HUES64 (cell line): Measurements from ENCODE around the gene ITGB7.
"Not testable (repeated sequence)": the region's sequence is repeated elsewhere in the genome, so short reads cannot be mapped to it uniquely, and the experiment has no call there.

ENCODE experiments used
- H3K27ac ChIP-seq: 2 replicates; pipeline ENCODE4 v1.7.0; 2013; ENCODE audit warnings: low read depth, low read length, inconsistent platforms
- H3K27me3 ChIP-seq: 2 replicates; pipeline ENCODE4 v1.6.1; 2013; ENCODE audit warnings: mild to moderate bottlenecking, low read length; ENCODE audit not compliant: insufficient read depth
- H3K36me3 ChIP-seq: 2 replicates; pipeline ENCODE4 v1.6.1; 2013; ENCODE audit warnings: mild to moderate bottlenecking, low read length; ENCODE audit not compliant: insufficient read depth
- H3K4me1 ChIP-seq: 2 replicates; pipeline ENCODE4 v1.6.1; 2013; ENCODE audit warnings: mild to moderate bottlenecking, low read length, moderate library complexity; ENCODE audit not compliant: insufficient read depth
- H3K4me3 ChIP-seq: 2 replicates; pipeline ENCODE4 v1.5.1; 2013; ENCODE audit warnings: mild to moderate bottlenecking, low read length, moderate library complexity
- H3K9ac ChIP-seq: 2 replicates; pipeline ENCODE4 v1.6.1; 2013; ENCODE audit warnings: mild to moderate bottlenecking, low read depth, low read length
- H3K9me3 ChIP-seq: 2 replicates; pipeline ENCODE4 v1.6.1; 2013; ENCODE audit warnings: low read depth, low read length; ENCODE audit not compliant: insufficient read depth
- WGBS: fragments of 150-250, 120-280 bp; methylation state at CpG from one replicate; pipeline ENCODE4 v1.1.7; 2013; ENCODE audit warnings: missing lambda C conversion rate; 5-methylcytosine and 5-hydroxymethylcytosine counted together

Gene ITGB7

DNA sequence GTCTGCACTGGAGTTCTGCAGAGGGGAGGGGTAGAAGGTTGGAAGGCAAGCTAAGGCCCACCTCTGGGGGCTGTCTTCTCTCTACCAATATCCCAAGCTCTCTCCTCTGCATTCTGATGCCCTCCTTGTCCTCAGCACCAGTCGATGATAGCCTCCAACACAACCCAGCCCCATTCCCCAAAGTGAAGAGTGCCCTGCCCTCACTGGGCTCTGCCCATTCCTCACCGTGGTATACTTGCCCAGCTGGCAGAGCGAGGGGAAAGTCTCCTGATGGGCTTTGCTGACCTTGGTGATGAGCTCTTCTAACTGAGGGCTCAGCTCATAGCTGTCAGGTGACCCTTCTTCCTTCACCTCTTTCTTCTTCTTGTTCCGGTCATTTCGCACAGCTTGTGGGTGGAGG lies 7.2 kb upstream of the ITGB7 start:
- WGBS = 80% methylated on average over 5 of the region's 5 CpGs
- peaks cover 34% of the 10 kb centered on the region for H3K4me1 ChIP-seq
- peaks cover 4% of the 10 kb centered on the region for H3K27me3 ChIP-seq
- H3K9me3 ChIP-seq = no peaks in the 10 kb centered on the region
- no peak overlapping the region for H3K4me3 ChIP-seq
- H3K36me3 ChIP-seq = peaks cover 41% of the 10 kb centered on the region
- H3K27ac ChIP-seq = no peak overlapping the region
- H3K9ac ChIP-seq = no peak overlapping the region

DNA sequence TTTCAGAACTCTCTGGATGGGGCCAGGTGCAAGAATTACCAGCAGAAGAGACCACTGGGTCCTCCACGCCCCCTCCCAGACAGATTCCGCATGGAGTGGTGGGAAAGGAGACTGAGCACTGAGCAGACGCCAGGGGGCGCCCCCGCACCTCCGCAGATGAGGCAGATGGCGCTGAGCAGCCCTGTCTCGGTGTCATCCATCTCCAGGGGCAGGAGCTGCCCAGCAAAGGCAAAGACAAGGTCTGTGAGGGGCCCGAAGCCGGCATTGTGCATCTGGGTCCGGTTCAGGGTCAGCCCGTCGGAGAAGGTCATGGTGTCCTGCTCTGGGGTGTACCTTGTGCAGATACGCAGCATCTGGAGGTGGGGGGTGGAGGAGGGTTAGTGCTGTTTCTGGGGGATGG lies 6.3 kb upstream of the ITGB7 start:
- no peak overlapping the region for H3K9ac ChIP-seq
- H3K27me3 ChIP-seq = no peaks in the 10 kb centered on the region
- peaks cover 32% of the 10 kb centered on the region for H3K4me1 ChIP-seq

DNA sequence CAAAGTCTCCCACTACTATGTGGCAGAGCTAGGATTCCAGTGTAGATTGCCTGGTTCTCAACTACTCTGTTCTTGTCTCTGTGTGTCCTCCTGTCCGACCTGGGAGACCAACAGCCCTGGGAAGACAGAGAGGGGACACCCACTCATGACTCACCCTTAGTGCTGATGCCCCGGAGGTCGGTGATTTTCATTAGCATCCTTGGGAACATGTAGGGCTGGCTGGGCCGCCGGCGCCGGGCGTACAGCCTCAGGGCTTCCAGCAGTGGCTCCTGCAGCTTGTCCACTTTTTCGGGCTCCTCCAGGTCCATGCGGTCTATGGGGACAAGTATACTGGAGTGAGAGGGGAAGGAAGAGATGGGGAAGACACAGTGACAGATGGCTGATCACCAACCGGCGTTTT lies 5.9 kb upstream of the ITGB7 start:
- H3K27ac ChIP-seq = no peak overlapping the region
- 63% methylated on average over 12 of the region's 12 CpGs for WGBS

More for the DNA sequence above, 6.3 kb upstream of the ITGB7 start:
- WGBS = 17% methylated on average over 14 of the region's 14 CpGs
- no peaks in the 10 kb centered on the region for H3K9me3 ChIP-seq
- H3K4me3 ChIP-seq = no peak overlapping the region
- H3K27ac ChIP-seq = no peak overlapping the region
- peaks cover 41% of the 10 kb centered on the region for H3K36me3 ChIP-seq

DNA sequence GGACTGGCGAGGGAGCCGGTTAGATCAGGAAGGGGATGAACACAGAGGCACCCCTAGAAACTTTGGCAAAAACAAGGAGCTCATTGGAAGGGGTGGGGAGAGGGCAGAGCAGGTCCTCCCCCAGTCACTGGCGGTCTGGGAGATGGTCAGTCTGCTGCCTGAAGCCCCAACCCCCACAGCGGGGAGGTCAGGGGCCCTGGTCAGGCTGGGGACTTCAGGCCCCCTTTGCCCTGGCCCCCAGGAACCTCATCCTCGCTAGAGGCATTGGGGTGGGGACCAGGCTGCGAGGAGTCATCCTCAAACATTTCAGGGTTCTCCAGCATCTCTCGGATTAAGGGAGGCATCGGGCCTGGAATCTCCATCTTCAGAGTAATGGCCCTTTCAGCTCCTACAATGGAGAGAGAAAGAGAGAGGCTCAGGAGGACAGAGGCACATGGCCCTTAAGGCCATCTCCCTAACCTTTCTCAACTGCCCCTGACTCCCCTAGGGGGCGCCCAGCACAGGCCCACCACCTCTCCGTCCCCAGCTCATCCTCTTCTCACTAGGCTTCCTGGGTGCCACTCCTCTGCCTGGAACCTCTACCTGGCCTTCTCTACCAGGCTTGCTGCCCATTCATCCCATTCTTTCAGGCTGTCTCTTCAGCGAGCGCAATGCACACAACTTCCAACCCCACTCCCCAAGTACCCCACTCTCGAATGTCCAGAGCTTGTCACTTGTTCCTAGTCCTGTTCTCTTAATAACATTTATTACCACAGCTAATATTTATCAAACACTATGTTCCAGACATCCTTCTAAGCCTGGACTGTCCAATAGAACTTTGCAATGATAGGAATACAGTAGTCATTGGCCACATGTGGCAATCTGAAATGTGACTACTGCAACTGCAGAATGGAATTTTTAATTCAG lies 4.7 kb upstream of the ITGB7 start:
- H3K9me3 ChIP-seq = no peaks in the 10 kb centered on the region
- H3K27ac ChIP-seq = no peak overlapping the region
- H3K9ac ChIP-seq = no peak overlapping the region
- H3K27me3 ChIP-seq = no peaks in the 10 kb centered on the region
- no peak overlapping the region for H3K4me3 ChIP-seq
- peaks cover 41% of the 10 kb centered on the region for H3K36me3 ChIP-seq
- peaks cover 25% of the 10 kb centered on the region for H3K4me1 ChIP-seq
- WGBS = 86% methylated on average over 13 of the region's 13 CpGs

More for the DNA sequence above, 5.9 kb upstream of the ITGB7 start:
- no peaks in the 10 kb centered on the region for H3K9me3 ChIP-seq
- no peak overlapping the region for H3K9ac ChIP-seq
- peaks cover 41% of the 10 kb centered on the region for H3K36me3 ChIP-seq
- peaks cover 27% of the 10 kb centered on the region for H3K4me1 ChIP-seq
- no peak overlapping the region for H3K4me3 ChIP-seq
- no peaks in the 10 kb centered on the region for H3K27me3 ChIP-seq

DNA sequence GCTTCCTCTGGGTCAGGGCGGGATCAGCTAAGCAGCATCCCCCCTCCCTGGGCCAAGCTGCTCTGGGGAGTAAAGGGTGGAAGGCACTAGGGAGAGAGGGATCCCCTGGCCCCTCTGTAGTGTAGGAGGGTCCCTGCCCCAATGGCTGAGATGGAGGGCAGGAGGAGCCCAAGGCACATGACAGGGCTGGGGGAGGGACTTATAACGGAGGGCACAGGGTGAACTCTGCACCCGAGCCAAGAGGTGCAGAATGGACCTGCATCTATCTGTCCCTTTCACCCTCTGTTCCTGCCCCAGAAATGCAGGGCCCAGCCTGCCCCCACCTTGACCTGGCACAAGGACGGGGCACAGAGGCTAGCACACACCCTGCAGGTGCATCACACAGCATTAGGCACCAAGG lies 3.8 kb upstream of the ITGB7 start:
- H3K9me3 ChIP-seq = no peaks in the 10 kb centered on the region
- peaks cover 41% of the 10 kb centered on the region for H3K36me3 ChIP-seq
- H3K9ac ChIP-seq = no peak overlapping the region
- peaks cover 17% of the 10 kb centered on the region for H3K4me1 ChIP-seq
- 95% methylated on average over 4 of the region's 4 CpGs for WGBS
- no peaks in the 10 kb centered on the region for H3K27me3 ChIP-seq
- H3K27ac ChIP-seq = no peak overlapping the region
- no peak overlapping the region for H3K4me3 ChIP-seq

DNA sequence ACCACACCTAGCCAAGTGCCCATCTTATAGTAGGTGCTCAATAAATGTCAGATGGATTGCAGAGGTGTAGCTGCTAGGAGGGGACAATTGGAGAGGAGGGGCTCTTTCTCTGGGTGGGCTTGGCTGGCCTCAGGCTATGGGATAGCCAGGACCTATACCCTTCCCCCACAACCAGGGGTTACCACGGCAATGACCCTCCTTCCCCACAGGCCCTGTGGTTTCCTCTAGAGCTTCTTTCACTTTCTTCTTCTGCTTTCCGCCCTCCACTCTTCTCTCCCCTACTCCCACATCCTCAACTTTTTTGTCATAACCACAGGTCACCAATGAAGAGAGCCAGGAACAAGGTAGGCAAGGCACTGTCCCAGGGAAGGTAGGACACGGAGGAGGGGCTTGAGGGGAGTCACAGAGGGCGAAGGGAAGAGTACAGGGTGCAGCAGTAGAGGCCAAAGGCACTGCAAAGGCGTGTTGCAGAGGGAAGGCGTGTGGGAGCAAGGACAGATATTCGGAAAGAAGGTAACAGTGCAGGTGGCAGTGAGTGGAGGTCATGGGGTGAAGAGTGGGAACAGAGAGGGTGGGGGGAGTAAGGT lies 1.9 kb upstream of the ITGB7 start:
- Histone ChIP-seq H3K9me3 (no peaks in the 10 kb centered on the region), H3K4me3 (no peak overlapping the region), H3K36me3 (peaks cover 34% of the 10 kb centered on the region), H3K27me3 (no peaks in the 10 kb centered on the region), H3K9ac (no peak overlapping the region), H3K27ac (no peak overlapping the region), H3K4me1 (peaks cover 3% of the 10 kb centered on the region; the same call in 1 of the 2 replicates)
- WGBS = 81% methylated on average over 7 of the region's 7 CpGs

DNA sequence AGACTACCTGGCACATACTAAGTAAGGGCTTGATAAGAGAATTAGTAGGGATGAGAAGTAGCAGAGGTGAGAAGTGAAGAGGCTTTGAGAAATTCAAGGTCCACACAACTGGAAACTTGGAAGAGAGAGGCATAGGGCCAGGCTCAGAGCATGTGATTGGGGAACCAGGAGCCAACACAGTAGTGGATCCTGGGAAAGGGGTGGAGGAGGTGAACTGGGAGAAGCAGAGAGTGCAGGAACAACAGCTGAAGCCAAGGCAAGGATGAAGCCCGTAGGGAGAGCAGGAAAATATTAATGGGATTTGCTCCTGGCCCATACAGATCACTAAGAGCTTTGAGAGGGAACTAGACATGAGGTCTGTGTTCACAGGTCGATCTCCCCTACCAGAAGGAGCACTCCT lies 1.4 kb upstream of the ITGB7 start:
- Histone ChIP-seq H3K27me3 (no peaks in the 10 kb centered on the region), H3K27ac (no peak overlapping the region), H3K4me1 (no peaks in the 10 kb centered on the region), H3K9me3 (no peaks in the 10 kb centered on the region), H3K4me3 (no peak overlapping the region), H3K36me3 (peaks cover 31% of the 10 kb centered on the region), H3K9ac (no peak overlapping the region)
- WGBS = 84% methylated on average over 2 of the region's 2 CpGs

DNA sequence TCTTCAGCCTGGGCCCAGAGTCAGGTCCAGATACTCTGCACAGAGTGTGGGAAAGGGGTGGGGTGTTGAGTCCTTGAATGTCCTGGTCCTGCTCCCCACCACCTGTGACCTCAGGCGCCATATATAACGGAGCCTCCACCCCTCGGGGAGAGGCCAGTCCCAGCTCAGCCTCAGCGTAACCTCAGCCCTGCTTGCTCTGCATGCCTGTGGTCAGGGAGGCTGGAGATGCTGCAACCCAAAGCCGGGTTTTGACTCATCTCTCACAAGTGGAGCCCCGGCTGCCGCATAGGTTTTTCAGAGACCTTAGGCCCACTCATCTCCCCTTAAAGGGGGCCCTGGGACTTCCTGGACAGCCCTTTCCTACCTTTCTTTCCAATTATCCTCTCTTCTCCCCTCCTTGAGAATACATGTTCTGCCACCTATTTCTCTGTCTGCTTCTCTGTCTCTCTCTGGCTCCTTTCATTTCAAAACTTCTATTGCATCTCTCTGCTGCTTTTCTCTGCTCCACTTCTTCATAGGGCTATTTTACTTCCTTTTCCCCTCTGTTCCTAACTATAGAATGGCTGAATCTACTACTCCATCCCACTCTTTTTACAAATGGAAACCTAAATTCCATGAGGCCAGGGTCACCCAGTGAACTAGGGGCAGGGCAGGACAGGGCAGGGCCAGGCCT lies 1.2 kb downstream of the ITGB7 start:
- Histone ChIP-seq H3K27ac (no peak overlapping the region), H3K27me3 (no peaks in the 10 kb centered on the region), H3K9me3 (no peaks in the 10 kb centered on the region), H3K9ac (no peak overlapping the region), H3K4me3 (no peak overlapping the region), H3K4me1 (no peaks in the 10 kb centered on the region), H3K36me3 (peaks cover 8% of the 10 kb centered on the region)
- WGBS = 86% methylated on average over 7 of the region's 7 CpGs

DNA sequence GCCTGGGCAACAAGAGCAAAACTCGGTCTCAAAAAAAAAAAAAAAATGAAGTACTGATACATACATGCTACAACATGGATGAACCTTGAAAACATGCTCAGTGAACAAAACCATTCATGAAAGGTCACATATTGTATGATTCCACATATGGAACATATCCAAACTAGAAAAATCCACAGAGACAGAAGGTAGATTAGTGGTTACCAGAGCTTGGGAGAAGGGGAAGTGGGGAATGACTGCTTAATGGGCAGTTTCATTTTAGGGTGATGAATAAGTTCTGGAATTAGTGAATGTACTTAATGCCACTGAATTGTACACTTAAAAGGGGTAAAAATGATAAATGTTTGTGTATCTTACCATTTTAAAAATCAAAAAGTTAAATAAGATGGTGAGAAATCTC lies 2.7 kb downstream of the ITGB7 start:
- no peak overlapping the region for H3K27ac ChIP-seq
- H3K4me1 ChIP-seq = no peaks in the 10 kb centered on the region
- H3K36me3 ChIP-seq = no peaks in the 10 kb centered on the region
- H3K9me3 ChIP-seq = no peaks in the 10 kb centered on the region
- 100% methylated on average over 1 of the region's 1 CpG for WGBS
- H3K27me3 ChIP-seq = peaks cover 6% of the 10 kb centered on the region; the same call in 1 of the 2 replicates
- no peak overlapping the region for H3K9ac ChIP-seq
- no peak overlapping the region for H3K4me3 ChIP-seq

DNA sequence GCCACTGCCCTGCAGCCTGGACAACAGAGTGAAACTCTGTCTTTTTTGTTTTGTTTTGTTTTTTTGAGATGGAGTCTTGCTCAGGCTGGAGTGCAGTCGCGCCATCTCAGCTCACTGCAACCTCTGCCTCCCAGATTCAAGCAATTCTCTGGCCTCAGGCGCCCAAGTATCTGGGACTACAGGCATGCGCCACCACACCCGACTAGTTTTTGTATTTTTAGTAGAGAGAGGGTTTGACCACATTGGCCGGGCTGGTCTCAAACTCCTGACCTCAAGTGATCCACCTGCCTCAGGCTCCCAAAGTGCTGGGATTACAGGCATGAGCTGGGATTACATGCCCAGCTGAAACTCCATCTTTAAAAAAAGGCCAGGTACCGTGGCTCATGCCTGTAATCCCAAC lies 4.7 kb downstream of the ITGB7 start:
- not testable (repeated sequence) for H3K9ac ChIP-seq, H3K4me3 ChIP-seq, H3K4me1 ChIP-seq, H3K27ac ChIP-seq, H3K36me3 ChIP-seq, H3K9me3 ChIP-seq
- 93% methylated on average over 7 of the region's 7 CpGs for WGBS
- H3K27me3 ChIP-seq = peaks cover 26% of the 10 kb centered on the region

DNA sequence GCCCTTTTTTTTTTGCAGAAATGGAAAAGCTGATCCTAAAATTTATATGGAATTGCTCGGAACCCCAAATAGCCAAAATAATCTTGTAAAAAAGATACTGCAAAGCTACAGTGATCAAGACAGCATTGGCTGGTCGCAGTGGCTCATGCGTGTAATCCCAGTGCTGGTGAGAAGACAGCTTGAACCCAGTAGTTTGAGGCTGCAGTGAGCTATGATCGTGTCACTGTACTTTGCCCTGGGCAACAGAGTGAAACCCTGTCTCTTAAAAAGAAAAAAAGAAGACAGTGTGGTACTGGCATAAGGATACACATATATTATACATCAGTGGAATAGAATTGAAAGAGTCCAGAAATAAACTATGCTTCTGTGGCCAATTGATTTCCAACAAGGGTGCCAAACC lies 5.4 kb downstream of the ITGB7 start:
- no peaks in the 10 kb centered on the region for H3K9me3 ChIP-seq
- H3K9ac ChIP-seq = no peak overlapping the region
- no peak overlapping the region for H3K27ac ChIP-seq
- 90% methylated on average over 4 of the region's 4 CpGs for WGBS
- H3K4me3 ChIP-seq = no peak overlapping the region
- no peaks in the 10 kb centered on the region for H3K36me3 ChIP-seq
- no peaks in the 10 kb centered on the region for H3K4me1 ChIP-seq
- peaks cover 33% of the 10 kb centered on the region for H3K27me3 ChIP-seq
